Kidney epithelial cell (primary cell): ENCODE results near the gene LILRB3. TPM values are rescaled to one million over a fixed set of nuclear protein-coding genes. Genes with fewer than 3 reads are reported as not detected.

Experiments
- DNase-seq: peaks from one replicate; pipeline ENCODE4 v3.0.0-alpha.2; 2010; ENCODE audit warnings: low read depth
- H3K27me3 ChIP-seq: 2 replicates; pipeline ENCODE4 v1.6.0; 2011; ENCODE audit warnings: low read length; ENCODE audit not compliant: control insufficient read depth, insufficient read depth
- H3K36me3 ChIP-seq: 2 replicates; pipeline ENCODE4 v1.5.1; 2011; ENCODE audit warnings: low read length; ENCODE audit not compliant: control insufficient read depth, insufficient read depth
- H3K4me3 ChIP-seq: 2 replicates; pipeline ENCODE4 v1.5.1; 2011; ENCODE audit warnings: low read depth, mild to moderate bottlenecking, control low read depth, low read length
- total RNA-seq: library from RNA; depleted of rRNA; stranded (reverse); fragments of >200 nt; gene quantifications from 2 replicates; pipeline ENCODE4 v1.2.3, GENCODE V29; 2015
- TF ChIP-seq, protein P1 (sequence below): IDR thresholded peaks from 2 replicates; pipeline ENCODE4 v1.5.1; 2011; ENCODE audit warnings: mild to moderate bottlenecking, moderate library complexity, low read length, control low read depth, inconsistent platforms; ENCODE audit not compliant: insufficient read depth, poor library complexity, severe bottlenecking

The LILRB3 gene
- total RNA-seq, 1 donor from 2014 or later: 0.50 TPM

DNA sequence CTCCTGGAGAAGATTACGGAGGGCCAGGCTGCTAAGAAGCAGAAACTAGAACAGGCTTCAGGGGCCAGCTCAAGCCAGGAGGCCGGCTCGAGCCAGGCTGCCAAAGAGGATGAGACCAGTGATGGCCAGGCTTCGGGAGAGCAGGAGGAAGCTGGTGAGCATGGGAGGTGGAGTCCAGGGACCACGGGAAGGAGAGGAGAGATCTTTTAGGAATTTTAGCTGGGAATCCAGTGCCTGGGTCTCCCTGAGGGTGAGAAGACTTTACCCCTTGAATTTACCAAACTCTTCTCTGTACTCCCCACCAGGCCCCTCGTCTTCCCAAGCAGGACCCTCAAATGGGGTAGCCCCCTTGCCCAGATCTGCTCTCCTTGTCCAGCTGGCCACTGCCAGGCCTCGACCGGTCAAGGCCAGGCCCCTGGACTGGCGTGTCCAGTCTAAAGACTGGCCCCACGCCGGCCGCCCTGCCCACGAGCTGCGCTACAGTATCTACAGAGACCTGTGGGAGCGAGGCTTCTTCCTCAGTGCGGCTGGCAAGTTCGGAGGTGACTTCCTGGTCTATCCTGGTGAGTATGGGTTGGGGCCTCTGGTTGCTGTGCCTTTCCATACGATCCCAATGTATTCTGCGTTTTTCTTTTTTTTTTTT, 30.9 kb downstream of the LILRB3 start:
- Histone ChIP-seq H3K4me3 (peak overlapping the region; percentile 77), H3K27me3 (no peaks in the 10 kb centered on the region), H3K36me3 (peaks cover 2% of the 10 kb centered on the region)
- DNase-seq: no peak
- TF ChIP-seq, protein P1, sequence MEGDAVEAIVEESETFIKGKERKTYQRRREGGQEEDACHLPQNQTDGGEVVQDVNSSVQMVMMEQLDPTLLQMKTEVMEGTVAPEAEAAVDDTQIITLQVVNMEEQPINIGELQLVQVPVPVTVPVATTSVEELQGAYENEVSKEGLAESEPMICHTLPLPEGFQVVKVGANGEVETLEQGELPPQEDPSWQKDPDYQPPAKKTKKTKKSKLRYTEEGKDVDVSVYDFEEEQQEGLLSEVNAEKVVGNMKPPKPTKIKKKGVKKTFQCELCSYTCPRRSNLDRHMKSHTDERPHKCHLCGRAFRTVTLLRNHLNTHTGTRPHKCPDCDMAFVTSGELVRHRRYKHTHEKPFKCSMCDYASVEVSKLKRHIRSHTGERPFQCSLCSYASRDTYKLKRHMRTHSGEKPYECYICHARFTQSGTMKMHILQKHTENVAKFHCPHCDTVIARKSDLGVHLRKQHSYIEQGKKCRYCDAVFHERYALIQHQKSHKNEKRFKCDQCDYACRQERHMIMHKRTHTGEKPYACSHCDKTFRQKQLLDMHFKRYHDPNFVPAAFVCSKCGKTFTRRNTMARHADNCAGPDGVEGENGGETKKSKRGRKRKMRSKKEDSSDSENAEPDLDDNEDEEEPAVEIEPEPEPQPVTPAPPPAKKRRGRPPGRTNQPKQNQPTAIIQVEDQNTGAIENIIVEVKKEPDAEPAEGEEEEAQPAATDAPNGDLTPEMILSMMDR: no peak

DNA sequence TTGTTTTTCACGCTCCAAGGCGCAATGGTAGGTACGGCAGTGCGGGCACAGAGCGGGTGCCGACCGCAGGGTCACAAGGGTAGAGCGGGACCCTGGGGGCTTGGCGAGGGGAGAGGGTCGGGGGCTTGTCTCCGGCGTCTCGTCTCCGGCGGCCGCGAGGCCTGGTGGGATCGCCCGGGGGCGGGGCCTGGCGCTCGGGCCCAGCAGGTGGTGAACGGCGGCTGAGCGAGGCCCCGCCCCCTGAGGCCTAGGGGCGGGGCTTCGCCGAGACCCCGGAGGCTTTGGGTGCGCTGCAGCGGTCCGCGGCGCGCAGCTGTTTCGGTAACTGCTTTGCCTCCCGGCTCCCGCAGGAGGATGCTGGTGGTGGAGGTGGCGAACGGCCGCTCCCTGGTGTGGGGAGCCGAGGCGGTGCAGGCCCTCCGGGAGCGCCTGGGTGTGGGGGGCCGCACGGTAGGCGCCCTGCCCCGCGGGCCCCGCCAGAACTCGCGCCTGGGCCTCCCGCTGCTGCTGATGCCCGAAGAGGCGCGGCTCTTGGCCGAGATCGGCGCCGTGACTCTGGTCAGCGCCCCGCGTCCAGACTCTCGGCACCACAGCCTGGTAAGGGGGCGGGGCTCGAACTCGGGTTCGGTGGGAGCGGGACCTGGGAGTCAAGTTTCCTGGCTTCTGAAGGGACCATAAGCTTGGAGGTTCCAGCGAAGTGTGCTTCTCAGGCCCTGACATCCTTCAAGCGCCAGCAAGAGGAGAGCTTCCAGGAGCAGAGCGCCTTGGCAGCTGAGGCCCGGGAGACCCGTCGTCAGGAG, 31.6 kb downstream of the LILRB3 start, which contains the start of gene TSEN34:
Gene TSEN34, plus strand, starts transcription at position 298 of the 800 bp plus-strand sequence. Its CDS starts 57 bp downstream, at position 355.
- Histone ChIP-seq H3K4me3 (peak within 1 kb of the TSS; percentile 77), H3K27me3 (no peaks in the 10 kb centered on the region), H3K36me3 (peaks cover 2% of the 10 kb centered on the region)
- no peak for DNase-seq
- TF ChIP-seq, protein P1: no peak

DNA sequence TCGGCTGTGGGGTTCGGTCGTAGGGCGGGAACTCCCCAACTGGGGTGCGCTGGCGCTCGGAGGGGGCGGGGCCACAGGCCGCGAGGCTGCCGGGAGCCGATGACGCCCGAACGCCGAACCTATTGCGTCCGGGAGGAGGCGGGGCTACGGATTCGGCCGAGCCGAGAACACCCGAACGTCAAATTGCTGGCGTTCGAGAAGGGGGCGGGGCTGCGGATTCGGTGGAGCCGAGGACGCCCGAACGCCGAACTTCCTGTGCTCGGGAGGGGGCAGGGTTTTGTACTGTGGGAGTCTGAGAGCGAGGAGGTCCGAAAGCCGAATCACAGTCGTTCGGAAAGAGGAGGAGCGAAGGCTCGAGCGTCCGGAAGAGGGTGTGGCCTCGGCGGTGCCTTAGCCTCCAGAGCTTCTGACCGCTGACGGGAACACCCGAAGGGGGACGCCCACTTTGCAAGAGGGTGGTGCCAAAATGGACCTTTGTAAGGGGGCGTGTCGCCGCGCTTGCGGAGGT, 32.2 kb downstream of the LILRB3 start:
- peak; percentile 86 for DNase-seq
- Histone ChIP-seq H3K36me3 (peaks cover 2% of the 10 kb centered on the region), H3K27me3 (no peaks in the 10 kb centered on the region), H3K4me3 (peak overlapping the region; percentile 77)
- TF ChIP-seq, protein P1: no peak

DNA sequence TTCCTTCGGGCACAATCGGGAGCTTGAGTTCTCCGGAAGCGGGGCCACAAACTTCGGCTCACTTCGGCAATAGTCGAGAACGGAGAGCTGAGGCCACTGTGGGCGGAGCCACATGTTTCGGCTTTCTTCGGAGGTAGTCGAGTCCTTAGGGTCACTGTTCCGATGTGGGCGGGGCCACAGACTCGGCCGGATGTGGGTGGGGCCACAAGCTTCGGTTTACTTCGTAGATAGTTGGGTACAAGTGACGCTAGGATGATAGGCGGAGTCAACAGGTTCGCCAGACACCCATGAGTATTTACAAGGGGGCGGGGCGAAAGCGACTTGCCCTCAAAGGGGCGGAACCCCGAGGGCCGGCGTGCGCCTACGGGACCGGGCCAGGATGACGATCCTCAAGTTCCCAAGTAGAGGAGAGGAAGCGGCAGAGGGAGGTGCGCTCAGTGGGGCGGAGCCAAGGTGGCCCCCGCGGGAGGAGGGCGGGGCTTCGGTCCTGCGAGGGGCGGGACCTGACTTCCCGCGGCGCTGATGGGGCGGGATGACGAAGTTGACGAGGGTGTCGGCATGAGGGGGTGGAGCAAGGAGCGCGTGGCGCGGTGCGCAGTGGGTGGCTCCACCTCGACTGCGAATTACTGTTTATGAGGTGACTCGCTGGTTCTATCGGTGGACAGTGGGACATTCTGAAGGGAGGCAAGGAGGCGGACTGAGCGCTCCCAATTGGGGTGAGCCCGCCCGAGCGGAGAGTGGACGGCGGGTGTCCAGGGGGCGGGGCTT, 32.9 kb downstream of the LILRB3 start:
- H3K36me3 ChIP-seq: peaks cover 2% of the 10 kb centered on the region
- peak overlapping the region; percentile 77 for H3K4me3 ChIP-seq
- TF ChIP-seq, protein P1: no peak
- DNase-seq: peak; percentile 99
- no peaks in the 10 kb centered on the region for H3K27me3 ChIP-seq

DNA sequence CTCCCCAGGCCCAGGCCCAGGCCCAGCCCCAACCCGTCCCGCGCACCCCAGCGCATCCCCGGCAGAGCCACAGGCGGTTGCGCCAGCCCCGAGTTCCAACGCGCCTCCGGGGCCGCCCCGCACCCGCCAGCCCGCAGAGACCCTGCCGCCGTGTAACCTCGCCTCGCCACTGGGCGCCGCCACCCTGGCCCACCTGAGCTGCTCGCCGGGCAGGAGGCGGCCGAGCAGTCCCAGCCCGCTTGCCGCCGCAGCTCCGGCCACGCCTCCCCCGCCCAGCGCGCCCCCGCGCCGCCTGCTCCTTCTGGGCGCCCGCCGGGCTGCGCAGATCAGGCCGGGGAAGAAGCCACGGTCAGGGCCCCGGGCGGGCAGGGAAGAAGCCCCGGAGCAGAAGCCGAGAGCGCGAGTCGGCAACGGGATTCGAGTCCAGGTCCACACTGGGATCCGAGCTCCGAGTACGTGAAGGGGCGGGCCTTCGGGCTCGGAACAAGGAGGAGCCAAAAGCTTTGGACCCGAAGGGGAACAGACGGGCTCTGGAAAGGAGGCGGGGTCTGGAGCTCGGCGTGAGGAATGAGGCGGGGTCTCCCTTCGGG, 33.6 kb downstream of the LILRB3 start, which contains the start of gene MBOAT7:
Gene MBOAT7, minus strand, starts transcription at position 436 of the 590 bp plus-strand sequence. CDS start 1,072 bp downstream, outside the sequence.
- H3K36me3 ChIP-seq: peaks cover 2% of the 10 kb centered on the region
- H3K27me3 ChIP-seq: no peaks in the 10 kb centered on the region
- H3K4me3 ChIP-seq: peak within 1 kb of the TSS; percentile 77
- TF ChIP-seq, protein P1: no peak
- no peak for DNase-seq
